Sigmoid colon (tissue), 7 donors: ENCODE measurements around the gene NEURL1. TPM values are rescaled to one million over a fixed set of nuclear protein-coding genes. Genes with fewer than 3 reads are reported as not detected.
"Not testable (repeated sequence)": the region's sequence is repeated elsewhere in the genome, so short reads cannot be mapped to it uniquely, and the experiment has no call there.

Experiments
- DNase-seq: peaks from one replicate; pipeline ENCODE4 v3.0.0-alpha.2; 2019
- H3K27ac ChIP-seq, 4 donors: fragments of 200-600 bp; sonication (generic); one replicate each; pipeline ENCODE4 v1.5.1; 2016 to 2019; ENCODE audit warnings: mild to moderate bottlenecking in 1 of 4
- H3K27me3 ChIP-seq, 3 donors: fragments of 200-600 bp; sonication (generic); one replicate each; pipeline ENCODE4 v1.5.1; 2019; ENCODE audit warnings: mild to moderate bottlenecking in 1 of 3
- H3K36me3 ChIP-seq, 4 donors: fragments of 200-600 bp; sonication (generic); one replicate each; pipeline ENCODE4 v1.5.1; 2016 to 2019
- H3K4me1 ChIP-seq, 4 donors: fragments of 200-600 bp; sonication (generic); one replicate each; pipeline ENCODE4 v1.5.1; 2017 to 2019
- H3K4me3 ChIP-seq, 4 donors: fragments of 200-600 bp; sonication (generic); one replicate each; pipeline ENCODE4 v1.5.1; 2017 to 2019; ENCODE audit warnings: mild to moderate bottlenecking in 2 of 4, moderate library complexity in 1 of 4
- H3K9me3 ChIP-seq, 4 donors: fragments of 200-600 bp in 3 of 4; sonication (generic) in 3 of 4; one replicate each; pipeline versions ENCODE4 v1.5.1 to v1.6.1; 2013 to 2019
- CTCF ChIP-seq, 4 experiments: fragments of 450-650 bp in 3 of 4; fragments of 200-600 bp in 1 of 4; IDR thresholded peaks; one replicate each; pipeline ENCODE4 v1.5.1; 2016 to 2019; ENCODE audit warnings: antibody characterized with exemption in 4 of 4, mild to moderate bottlenecking in 3 of 4, moderate library complexity in 2 of 4
- EP300 ChIP-seq, 4 donors: sonication (generic); formaldehyde crosslinking; IDR thresholded peaks; one replicate each; pipeline ENCODE4 v1.6.1; 2017; ENCODE audit warnings: antibody characterized with exemption in 4 of 4
- POLR2A ChIP-seq, 2 donors: fragments of 450-650 bp; IDR thresholded peaks; one replicate each; pipeline ENCODE4 v1.6.1; 2016; ENCODE audit warnings: antibody characterized with exemption in 2 of 2, mild to moderate bottlenecking in 2 of 2, moderate library complexity in 2 of 2
- POLR2AphosphoS5 ChIP-seq, 4 donors: sonication (generic); formaldehyde crosslinking; IDR thresholded peaks; one replicate each; pipeline ENCODE4 v1.6.1; 2017; ENCODE audit warnings: antibody characterized with exemption in 4 of 4
- WGBS, 2 donors: extraction: QIAGEN DNeasy Blood & Tissue Kit; methylation state at CpG; one replicate each; pipeline ENCODE4 v1.1.7; 2013; 5-methylcytosine and 5-hydroxymethylcytosine counted together
- intact Hi-C: fragments of 100-400 bp; cut with DNase I; formaldehyde crosslinking; loops from one replicate; pipeline ENCODE4 v1.15.1; 2023
- polyA plus RNA-seq, 3 donors: library from polyadenylated mRNA; stranded (reverse); fragments of 200-250 nt; gene quantifications; one replicate each; pipeline ENCODE4 v1.2.3, GENCODE V29; 2013
- total RNA-seq, 4 donors: library from RNA; depleted of rRNA; stranded (reverse); fragments of >200 nt; gene quantifications; one replicate each; pipeline ENCODE4 v1.1.0, GENCODE V29; 2016
- donor health status: healthy with polysubstance abuse.
- donor health status: Bipolar disorder and iron deficiency.
- donor health status: healthy.

NEURL1 gene
- total and polyA plus RNA-seq, 7 donors, result 0.41 to 54.1 (median 15.3) TPM; not detected in 1

GRCh38 chr10:103602852-103603155 lies 109.3 kb downstream of the NEURL1 start:
- no peak for DNase-seq
- Histone ChIP-seq H3K27me3 (no peaks in the 10 kb centered on the region), H3K9me3 (no peaks in the 10 kb centered on the region), H3K27ac (no peak overlapping the region), H3K4me1 (peaks cover 0 to 17% (median 6%) of the 10 kb centered on the region in 4 donors), H3K36me3 (peaks cover 0 to 49% (median 13%) of the 10 kb centered on the region in 4 donors), H3K4me3 (no peak overlapping the region)
- intact Hi-C loops, result no loop called here
- 95 to 96% methylated on average over 16 of the region's 16 CpGs for WGBS, 2 donors
- TF ChIP-seq POLR2A (IDR thresholded peaks at IDR 0.05) (no peak), CTCF (IDR thresholded peaks at IDR 0.05) (no peak)

GRCh38 chr10:103603382-103603781 lies 109.9 kb downstream of the NEURL1 start:
- WGBS, 2 donors, result 96 to 97% methylated on average over 23 of the region's 23 CpGs
- Histone ChIP-seq H3K36me3 (peaks cover 0 to 51% (median 13%) of the 10 kb centered on the region in 4 donors), H3K27me3 (no peaks in the 10 kb centered on the region), H3K4me3 (no peak overlapping the region), H3K9me3 (no peaks in the 10 kb centered on the region), H3K27ac (no peak overlapping the region), H3K4me1 (peaks cover 0 to 17% (median 6%) of the 10 kb centered on the region in 4 donors)
- intact Hi-C loops, result no loop called here
- TF ChIP-seq CTCF (IDR thresholded peaks at IDR 0.05), result no peak
- TF ChIP-seq EP300 (IDR thresholded peaks at IDR 0.05), result no peak
- no peak for TF ChIP-seq POLR2A (IDR thresholded peaks at IDR 0.05)
- no peak for TF ChIP-seq POLR2AphosphoS5 (IDR thresholded peaks at IDR 0.05)
- DNase-seq, result no peak

GRCh38 chr10:103605359-103606096 lies 112.0 kb downstream of the NEURL1 start:
- 82 to 88% methylated on average over 12 of the region's 12 CpGs for WGBS, 2 donors
- H3K4me3 ChIP-seq, result no peak overlapping the region
- no peaks in the 10 kb centered on the region for H3K27me3 ChIP-seq
- peak overlapping the region in 2 of 4 donors; percentile 21 to 24 for H3K27ac ChIP-seq
- H3K9me3 ChIP-seq, result no peaks in the 10 kb centered on the region
- TF ChIP-seq POLR2A (IDR thresholded peaks at IDR 0.05), result no peak
- TF ChIP-seq EP300 (IDR thresholded peaks at IDR 0.05), result no peak
- TF ChIP-seq POLR2AphosphoS5 (IDR thresholded peaks at IDR 0.05), result peak in 2 of 4 donors; percentile 5 to 25
- TF ChIP-seq CTCF (IDR thresholded peaks at IDR 0.05), result peak; percentile 81 to 95 (median 82)
- H3K4me1 ChIP-seq, result peaks cover 0 to 5% (median 2%) of the 10 kb centered on the region in 4 donors
- peaks cover 9 to 67% (median 24%) of the 10 kb centered on the region in 4 donors for H3K36me3 ChIP-seq
- DNase-seq, result peak; percentile 83
- intact Hi-C loops, result no loop called here

DNA sequence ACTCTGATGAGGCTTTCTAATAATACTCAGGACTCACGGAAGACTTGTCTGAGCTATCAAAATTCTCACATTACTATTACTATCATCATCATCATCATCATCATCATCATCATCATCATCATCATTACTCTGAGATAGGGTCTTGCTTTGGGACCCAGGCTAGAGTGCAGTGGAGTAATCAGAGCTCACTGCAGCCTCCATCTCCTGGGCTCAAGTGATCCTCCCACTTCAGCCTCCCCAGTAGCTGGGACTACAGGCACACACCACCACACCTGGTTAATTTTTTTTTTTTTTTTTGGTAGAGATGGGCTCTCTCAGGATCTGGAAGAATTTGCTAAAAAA lies 112.6 kb downstream of the NEURL1 start:
- H3K9me3 ChIP-seq, H3K4me3 ChIP-seq, H3K27me3 ChIP-seq, DNase-seq, intact Hi-C loops, H3K4me1 ChIP-seq: not testable (repeated sequence)
- 87 to 93% methylated on average over 1 of the region's 1 CpG for WGBS, 2 donors
- H3K27ac ChIP-seq, result peak overlapping the region in 2 of 4 donors; percentile 21 to 24
- peaks cover 14 to 71% (median 26%) of the 10 kb centered on the region in 4 donors for H3K36me3 ChIP-seq

DNA sequence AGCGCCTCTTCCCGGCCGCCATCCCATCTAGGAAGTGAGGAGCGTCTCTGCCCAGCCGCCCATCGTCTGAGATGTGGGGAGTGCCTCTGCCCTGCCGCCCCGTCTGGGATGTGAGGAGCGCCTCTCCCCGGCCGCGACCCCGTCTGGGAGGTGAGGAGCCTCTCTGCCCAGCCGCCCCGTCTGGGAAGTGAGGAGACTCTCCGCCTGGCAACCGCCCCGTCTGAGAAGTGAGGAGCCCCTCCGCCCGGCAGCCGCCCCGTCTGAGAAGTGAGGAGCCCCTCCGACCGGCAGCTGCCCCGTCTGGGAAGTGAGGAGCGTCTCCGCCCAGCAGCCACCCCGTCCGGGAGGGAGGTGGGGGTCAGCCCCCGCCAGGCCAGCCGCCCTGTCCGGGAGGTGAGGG lies 113.5 kb downstream of the NEURL1 start:
- intact Hi-C loops, result not testable (repeated sequence)
- WGBS, 2 donors, result 94 to 95% methylated on average over 27 to 29 of the region's 32 CpGs

GRCh38 chr10:103608056-103608455 lies 114.6 kb downstream of the NEURL1 start:
- peaks cover 33 to 72% (median 40%) of the 10 kb centered on the region in 4 donors for H3K36me3 ChIP-seq
- intact Hi-C loops, H3K4me3 ChIP-seq, DNase-seq, H3K9me3 ChIP-seq, H3K4me1 ChIP-seq, H3K27me3 ChIP-seq, H3K27ac ChIP-seq: not testable (repeated sequence)
- WGBS, 2 donors, result 91 to 93% methylated on average over 11 of the region's 11 CpGs

More for the DNA sequence above, 113.5 kb downstream of the NEURL1 start:
- H3K4me3 ChIP-seq, DNase-seq, H3K27ac ChIP-seq, H3K4me1 ChIP-seq, H3K27me3 ChIP-seq, H3K9me3 ChIP-seq: not testable (repeated sequence)
- peaks cover 23 to 72% (median 36%) of the 10 kb centered on the region in 4 donors for H3K36me3 ChIP-seq
